A549 treated with AZD9567 at 1 μM for 4 hours (cell line): ENCODE measurements around the gene POLR1A. TPM values are rescaled to one million over a fixed set of nuclear protein-coding genes. Genes with fewer than 3 reads are reported as not detected.

Experiments
- total RNA-seq: library from RNA; stranded (reverse); fragments of 200-300 nt; extraction: Qiagen RNA extraction; gene quantifications from 5 replicates; pipeline ENCODE4 v1.2.3, GENCODE V29; 2022; ENCODE audit not compliant: insufficient read depth

Gene POLR1A
- 20.8 to 24.7 TPM (median 23.9 TPM) in 5 replicates for total RNA-seq

GRCh38 chr2:86105252-86105968, at the start of gene POLR1A:
POLR1A (minus strand) TSS chr2:86105886; CDS start chr2:86105776, 110 bp downstream.

GRCh38 chr2:86105969-86106945, 571 bp upstream of the POLR1A start, which contains the start of gene PTCD3:
PTCD3 (plus strand) TSS chr2:86106235; CDS start chr2:86106248, 13 bp downstream.

Other genes starting within 250 kb of the POLR1A start
- gene ST3GAL5, start 216.9 kb downstream of the POLR1A start, total RNA-seq, result 20.9 to 33.3 TPM (median 24.9 TPM) in 5 replicates
- gene PTCD3, start 349 bp upstream of the POLR1A start, total RNA-seq, result 52.7 to 82.4 TPM (median 66.1 TPM) in 5 replicates
- 110 to 136 TPM (median 118 TPM) in 5 replicates for gene IMMT, start 89.6 kb upstream of the POLR1A start, total RNA-seq
- 67.5 to 127 TPM (median 77.5 TPM) in 5 replicates for gene MRPL35, start 93.6 kb upstream of the POLR1A start, total RNA-seq
- 0.72 to 1.4 TPM (median 0.79 TPM) in 4 of 5 replicates, not detected in the other for gene REEP1, start 231.7 kb upstream of the POLR1A start, total RNA-seq